ENCODE measurements around the gene MAP3K19. TPM values are rescaled to one million over a fixed set of nuclear protein-coding genes. Genes with fewer than 3 reads are reported as not detected.
"Not testable (repeated sequence)": the region's sequence is repeated elsewhere in the genome, so short reads cannot be mapped to it uniquely, and the experiment has no call there.

Gene MAP3K19
- total RNA-seq, 1 experiment from 2014 or later: not detected

DNA sequence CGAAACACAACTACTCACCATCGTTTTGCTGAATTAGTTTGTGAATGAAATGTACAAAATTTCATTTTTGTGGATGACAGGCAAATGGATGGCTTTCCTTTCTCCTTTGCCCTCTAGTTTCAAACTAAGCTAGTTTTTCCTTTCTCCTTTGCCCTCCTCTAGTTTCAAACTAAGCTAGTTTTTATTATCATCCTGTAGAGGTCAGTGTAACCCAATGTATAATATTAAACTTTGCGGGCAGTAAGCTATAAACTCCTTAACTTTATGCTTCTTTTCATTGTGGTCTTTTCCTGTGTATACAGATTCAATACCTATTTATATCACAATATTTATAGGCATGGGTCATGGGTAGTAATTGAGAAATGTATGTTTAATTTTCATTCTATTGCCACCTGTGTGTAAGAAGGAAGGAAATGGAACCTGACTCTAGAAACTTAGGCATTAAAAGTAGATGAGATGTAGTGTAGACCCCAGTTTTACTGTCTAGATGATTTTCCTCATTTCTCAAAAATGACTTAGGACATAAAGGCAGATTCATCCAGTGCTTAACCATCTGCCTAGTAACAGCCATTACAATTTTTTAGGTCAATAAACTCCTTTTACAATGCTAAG, 58.1 kb downstream of the MAP3K19 start:
- no peak for DNase-seq (ENCODE audit: low read depth)

DNA sequence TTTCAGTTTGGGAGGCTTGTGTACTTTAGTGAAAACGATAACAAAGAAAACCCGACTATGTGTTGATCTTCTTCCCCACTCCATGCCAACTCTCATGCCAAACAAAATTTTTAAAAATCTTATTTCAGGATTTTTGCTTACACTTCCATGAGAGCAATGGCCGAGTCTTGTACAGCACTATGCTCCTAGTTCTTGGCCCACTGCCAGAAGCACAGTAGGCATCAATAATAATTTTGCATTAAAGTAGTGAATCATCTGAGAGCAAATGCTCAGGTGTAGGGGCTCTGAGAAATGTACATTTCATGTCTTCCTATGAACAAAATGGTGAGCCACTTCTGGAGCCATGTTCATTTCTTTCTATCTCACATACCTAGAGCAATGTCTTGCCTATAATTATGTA, 62.2 kb downstream of the MAP3K19 start:
- DNase-seq (ENCODE audit: low read depth): no peak

DNA sequence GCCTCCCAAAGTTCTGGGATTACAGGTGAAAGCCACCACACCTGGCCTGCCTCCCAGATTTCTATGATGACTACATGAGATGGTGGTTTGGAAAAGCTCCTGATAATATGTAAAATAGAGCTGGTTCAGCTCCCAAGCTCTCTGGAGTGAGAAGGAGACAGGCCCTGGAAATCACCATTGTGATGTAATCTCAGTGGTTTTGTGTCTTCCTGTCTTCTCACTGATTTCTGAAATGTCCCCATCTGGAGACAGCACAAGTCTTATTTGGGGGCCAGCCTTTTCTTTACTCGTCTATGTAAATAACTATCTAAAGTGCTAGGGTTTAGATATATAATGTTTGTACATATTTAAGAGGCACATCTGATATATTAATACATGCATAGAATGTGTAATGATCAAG, 64.6 kb downstream of the MAP3K19 start:
- DNase-seq (ENCODE audit: low read depth): no peak

DNA sequence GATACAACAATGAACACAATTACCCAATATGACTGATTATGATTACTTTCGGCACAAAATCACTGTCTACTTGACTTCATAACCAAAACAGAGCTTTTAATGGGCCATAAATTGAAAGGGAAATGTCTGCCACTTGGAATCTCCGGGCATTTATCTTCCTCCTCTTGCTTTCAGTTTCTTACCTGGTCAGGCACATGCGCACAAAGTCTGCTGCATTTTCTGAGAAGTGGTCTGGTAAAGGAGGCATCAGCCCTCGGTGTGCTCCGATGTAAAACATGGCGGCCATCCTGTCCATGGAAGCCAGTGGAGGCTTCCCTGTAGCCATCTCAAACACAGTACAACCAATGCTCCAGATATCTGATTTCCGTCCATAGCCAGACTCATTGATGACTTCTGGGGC, 66.6 kb downstream of the MAP3K19 start:
- no peak for DNase-seq (ENCODE audit: low read depth)

DNA sequence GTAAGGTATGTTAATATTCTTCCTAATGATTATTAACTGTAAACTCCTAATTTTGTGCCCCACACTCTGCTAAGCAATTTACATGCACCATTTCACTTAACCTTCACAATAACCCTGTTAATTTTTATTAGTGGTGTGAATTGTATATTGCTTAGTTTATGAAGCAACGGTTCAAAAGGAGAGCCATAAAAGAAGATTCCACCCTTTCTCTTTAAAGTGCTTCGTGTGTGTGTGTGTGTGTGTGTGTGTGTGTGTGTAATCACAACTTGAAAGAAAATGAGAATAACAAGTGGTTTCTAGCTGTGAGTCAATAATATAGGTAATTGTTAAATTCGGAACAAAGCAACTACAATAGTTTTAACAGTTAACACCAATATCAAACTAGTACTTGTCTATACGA, 68.0 kb downstream of the MAP3K19 start:
- DNase-seq (ENCODE audit: low read depth): no peak

DNA sequence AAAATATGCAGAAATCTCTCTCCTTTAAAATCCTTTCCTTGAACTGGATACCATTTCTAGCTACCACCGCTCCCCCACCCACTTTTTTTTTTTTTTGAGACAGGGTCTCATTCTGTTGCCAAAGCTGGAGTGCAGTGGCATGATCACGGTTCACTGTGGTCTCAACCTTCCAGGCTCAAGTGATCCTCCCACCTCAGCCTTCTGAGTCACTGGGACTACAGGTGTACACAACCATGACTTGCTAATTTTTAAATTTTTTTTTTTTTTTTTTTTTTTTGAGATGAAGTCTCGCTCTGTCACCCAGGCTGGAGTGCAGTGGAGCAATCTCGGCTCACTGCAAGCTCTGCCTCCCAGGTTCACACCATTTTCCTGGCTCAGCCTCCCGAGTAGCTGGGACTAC, 70.1 kb downstream of the MAP3K19 start:
- DNase-seq (ENCODE audit: low read depth): not testable (repeated sequence)

DNA sequence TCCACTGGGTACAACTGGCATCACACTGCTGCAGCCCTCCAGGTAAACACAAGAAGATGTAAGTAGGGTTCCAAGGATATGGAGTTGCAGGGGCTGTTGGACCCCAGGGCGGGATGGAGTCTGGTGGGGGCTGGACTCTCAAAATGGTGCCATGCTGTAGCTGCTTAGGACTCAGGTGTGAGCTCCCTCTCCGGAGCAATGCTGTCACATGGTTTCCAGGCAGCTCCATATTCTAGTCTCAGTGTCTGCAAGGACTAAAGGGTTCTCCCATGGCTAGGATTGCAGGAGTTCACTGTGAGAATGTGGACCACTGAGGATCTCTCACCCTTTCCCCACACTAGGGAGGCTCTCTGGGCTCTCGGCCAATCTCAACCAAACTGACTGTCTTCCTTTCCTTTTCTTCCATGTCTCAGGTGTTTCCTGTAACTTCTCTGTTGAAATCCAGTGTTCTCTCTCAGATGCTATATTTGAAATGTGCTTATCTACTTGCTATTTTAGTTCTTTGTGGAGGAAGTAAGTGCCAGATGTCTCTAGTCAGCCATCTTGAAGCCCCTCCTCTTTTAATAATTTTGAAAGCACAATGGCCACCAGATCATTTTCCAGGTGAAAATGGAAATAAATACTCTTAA, 71.1 kb downstream of the MAP3K19 start:
- DNase-seq (ENCODE audit: low read depth): no peak

DNA sequence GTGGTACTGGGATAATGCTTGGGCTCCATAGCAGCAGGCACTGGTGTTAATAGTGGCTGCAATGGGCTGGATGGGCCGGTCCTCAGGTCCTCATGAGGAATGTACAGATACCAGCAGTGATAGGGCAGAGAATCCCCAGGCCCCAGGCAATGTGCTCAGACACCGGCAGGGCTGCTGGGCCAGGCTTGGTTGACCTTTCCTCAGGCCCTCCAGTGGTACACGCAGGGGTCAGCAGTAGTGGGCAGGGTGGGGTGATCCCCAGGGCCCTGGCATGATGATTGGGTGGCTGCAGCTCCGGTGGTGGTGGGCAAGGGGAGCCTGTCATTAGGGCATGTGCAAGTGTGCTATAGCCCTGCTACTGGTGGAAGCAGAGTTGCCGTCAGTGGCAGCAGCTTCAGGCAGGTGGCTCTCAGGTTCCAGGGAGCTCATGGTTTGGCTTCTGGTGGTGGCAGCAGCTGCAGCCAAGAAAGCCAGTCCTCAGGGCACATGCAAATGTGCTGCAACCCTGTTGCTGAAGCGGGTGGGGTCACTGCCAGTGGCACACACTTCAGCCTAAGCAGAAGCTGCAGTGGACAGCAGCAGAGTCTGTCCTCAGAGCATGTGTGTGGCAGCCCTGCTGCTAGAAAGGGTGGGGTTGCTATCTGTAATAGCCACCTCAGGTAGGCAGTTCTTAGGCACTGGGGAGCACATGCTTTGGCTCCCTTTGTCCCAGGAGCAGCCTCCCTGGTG, 71.8 kb downstream of the MAP3K19 start:
- DNase-seq (ENCODE audit: low read depth): no peak

DNA sequence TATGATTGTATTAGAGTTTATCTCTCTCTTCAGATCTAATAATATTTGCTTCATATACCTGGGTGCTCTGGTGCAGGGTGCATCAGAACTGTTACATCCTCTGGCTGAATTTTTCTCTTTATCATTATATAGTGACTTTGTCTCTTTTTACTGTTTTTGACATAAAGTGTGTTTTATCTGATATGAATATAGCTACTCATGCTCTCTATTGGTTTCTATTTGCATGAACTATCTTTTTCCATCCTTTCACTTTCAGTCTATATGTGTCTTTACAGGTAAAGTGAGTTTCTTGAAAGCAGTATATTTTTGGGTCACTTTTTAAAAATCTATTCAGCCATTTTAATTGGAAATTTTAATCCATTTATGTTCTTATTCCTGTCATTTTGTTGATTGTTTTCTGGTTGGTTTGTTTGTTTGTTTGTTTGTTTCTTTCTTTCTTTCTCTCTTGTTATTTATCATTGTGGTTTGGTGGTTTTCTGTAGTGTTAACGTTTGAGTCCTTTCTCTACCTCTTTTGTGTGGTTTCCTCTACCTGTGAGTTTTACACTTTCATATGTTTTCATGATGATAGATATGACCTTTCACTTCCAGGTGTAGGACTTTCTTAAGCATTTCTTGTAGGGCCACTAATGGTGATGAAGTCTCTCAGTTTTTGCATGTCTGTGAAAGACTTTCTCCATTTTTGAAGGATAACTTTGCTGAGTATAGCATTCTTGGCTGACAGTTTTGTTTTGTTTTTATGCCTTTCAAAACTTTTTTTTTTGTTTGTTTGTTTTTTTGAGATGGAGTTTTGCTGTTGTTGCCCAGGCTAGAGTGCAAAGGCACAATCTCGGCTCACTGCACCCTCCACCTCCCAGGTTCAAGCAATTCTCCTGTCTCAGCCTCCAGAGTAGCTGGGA, 73.8 kb downstream of the MAP3K19 start:
- no peak for DNase-seq (ENCODE audit: low read depth)

DNA sequence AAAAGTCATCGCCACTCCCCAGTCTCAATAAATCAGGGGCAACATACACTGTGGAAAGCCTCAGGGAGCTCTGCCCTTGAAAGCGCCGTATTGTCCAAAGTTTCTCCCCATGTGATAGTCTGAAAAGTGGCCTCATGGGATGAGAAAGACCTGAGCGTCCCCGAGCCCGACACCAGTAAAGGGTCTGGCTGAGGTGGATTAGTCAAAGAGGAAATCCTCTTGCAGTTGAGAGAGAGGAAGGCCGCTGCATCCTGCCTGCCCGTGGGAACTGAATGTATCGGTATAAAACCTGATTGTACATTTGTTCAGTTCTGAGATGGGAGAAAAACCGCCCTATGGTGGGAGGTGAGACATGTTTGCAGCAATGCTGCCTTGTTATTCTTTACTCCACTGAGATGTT, 80.1 kb downstream of the MAP3K19 start:
- DNase-seq (ENCODE audit: low read depth): not testable (repeated sequence)

DNA sequence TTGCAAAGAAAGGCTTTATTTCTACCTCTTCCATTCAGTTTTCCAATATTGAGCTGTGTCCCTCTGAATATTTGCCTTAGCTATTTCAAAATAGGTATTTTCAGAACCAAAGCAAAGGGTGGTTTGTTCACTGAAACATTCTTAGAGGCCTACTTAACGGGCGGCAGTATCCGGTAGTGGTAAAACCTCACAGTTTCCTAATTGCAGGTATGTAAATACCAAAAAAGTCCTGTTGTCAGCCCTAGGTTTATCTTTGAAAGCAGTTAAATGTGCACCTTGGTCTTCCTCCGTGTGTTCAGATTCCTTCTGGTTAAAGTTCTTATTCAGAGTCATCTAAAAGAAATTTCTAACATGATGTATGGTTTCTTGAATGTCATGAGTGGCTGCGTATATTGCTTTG, 89.8 kb downstream of the MAP3K19 start:
- DNase-seq (ENCODE audit: low read depth): no peak

DNA sequence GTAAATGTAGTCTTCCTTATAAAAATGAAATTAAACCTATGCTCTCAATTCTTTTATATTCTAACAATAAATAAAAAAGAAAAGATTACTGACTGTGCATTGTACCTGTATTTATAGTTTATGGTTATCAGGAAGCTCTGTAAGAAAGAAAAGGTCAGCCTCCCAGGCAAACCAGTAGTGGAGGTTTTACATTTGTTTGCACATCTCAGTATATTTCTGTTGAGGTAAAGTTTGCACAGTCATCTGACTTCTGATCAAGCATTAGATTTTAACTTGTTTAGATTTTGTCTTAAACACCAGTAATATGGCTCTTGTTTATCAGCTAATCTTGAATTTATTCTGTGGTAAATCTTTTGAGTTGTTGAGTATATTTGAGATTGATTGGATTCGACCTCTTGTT, 91.5 kb downstream of the MAP3K19 start:
- no peak for DNase-seq (ENCODE audit: low read depth)

DNA sequence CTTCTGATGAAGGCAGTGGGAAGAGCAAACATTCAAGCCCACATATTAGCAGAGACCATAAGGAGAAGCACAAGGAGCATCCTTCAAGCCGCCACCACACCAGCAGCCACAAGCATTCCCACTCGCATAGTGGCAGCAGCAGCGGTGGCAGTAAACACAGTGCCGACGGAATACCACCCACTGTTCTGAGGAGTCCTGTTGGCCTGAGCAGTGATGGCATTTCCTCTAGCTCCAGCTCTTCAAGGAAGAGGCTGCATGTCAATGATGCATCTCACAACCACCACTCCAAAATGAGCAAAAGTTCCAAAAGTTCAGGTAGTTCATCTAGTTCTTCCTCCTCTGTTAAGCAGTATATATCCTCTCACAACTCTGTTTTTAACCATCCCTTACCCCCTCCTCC, 93.2 kb downstream of the MAP3K19 start:
- no peak for DNase-seq (ENCODE audit: low read depth)

DNA sequence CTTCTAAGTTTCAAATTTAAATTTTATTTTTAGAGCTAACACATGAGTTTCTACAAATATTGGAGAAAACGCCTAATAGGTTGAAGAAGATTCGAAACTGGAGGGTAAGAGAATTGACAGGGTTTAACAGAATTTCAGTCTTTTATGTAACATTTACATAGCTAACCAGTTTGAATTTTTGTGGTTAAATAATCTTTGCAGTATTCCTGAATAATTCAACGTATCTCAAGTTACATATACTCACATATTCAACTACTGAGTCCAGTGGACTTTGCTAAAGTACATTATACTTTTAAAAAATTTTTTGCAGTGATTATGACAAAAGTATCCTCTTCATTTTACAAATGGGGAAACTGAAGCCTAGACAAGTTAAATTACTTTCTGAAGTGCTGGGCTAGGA, 94.6 kb downstream of the MAP3K19 start:
- no peak for DNase-seq (ENCODE audit: low read depth)

DNA sequence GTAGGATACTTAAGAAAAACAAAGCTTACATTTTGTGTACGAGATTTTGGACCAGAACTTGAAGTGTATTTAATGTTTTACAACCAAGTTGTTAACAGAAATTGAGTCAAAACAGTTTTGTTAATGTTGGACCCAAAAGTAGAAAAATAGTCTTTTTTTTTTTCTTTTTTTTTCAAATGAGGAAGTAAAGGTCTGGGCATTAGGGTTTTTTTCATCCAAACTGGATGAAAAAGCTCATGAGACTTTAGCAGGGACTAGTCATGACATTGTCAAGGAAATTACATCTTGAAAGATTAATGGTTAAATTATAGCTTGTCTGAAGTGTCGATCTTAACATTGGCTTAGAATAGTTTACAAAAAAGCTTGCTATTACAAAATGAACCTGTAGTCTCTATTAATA, 96.4 kb downstream of the MAP3K19 start:
- no peak for DNase-seq (ENCODE audit: low read depth)

DNA sequence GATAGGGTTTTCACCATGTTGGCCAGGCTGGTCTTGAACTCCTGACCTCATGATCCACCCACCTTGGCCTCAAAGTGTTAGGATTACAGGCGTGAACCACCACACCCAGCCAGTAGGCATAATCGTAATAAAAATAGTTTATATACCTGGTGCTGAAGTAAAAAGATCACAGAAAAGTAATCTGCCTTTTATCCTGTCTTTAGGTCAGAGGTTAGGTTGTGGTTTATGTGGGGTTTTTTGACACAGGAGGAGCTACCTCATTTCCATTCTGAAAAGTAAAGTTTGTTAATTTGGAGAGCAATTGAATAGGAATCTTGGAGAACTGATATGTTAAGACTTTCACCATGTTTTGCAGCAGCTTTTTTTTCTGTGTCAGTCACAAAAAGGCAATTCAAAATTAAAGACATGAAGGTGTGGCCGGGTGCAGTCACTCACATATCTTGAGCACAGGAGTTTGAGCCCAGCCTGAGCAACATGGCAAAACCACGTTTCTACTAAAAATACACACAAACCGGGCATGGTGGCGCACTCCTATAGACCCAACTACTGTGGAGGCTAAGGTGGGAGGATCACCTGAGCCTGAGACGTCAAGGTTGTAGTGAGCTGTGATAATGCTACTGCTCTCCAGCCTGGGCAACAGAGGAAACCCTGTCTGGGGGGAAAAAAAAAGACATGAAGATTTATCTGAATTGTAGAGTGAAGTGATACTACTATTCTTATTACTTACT, 97.1 kb downstream of the MAP3K19 start:
- no peak for DNase-seq (ENCODE audit: low read depth)

DNA sequence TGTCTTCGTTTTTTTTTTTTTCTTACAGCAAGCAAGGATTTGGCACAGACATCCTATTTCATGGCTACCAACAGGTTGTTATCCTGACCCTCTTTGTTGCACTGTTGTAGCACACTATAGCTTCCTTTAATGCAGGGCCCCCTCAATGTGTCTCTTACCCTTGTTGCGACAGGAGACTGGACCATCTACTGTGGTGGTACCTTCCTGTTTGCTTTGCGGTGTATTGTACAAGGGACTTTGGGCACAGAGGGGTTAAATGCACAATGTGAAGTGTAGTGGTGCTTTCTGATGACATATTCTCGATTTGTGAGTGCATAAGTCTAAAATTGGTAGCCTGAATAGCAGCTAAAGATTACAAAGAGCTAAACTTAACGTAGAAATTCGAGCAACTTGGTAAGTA, 101.2 kb downstream of the MAP3K19 start:
- no peak for DNase-seq (ENCODE audit: low read depth)

DNA sequence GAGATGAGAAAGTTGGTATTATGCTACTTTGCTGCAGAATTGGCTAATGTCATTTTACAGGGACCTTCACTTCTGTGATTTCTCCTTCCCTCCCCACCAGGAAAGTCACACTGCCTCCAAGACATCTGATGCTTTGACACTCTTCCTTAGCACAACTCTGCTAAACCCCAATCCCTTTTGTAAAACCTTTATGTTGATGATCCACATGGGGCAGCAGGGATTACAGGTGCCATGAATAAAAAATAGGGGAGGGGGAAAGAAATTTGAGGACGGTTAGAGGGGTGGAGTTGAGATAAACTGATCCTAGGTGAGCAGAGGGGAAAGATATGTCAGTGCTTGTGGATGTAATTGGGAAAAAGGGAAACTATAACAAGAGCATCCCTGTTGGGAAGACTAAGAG, 102.3 kb downstream of the MAP3K19 start:
- DNase-seq (ENCODE audit: low read depth): no peak

DNA sequence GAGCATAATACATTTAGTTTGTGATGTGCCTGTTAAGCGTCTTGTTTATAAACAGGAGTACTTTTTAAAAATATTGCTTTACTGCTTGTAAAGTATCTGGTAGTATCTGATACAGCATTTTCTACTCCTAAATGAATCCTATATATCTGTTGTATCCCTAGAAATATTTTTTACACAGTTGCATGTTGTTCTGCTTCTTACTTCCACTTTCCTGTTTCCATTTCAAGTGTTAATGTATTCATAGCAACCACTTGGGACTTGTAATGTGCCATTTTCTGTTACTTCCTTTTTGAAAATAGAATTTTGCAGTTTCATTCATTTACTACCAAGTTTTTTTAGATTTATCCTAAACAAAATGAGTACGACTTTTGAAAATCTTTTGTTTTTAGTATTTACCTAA, 103.7 kb downstream of the MAP3K19 start:
- DNase-seq (ENCODE audit: low read depth): no peak

DNA sequence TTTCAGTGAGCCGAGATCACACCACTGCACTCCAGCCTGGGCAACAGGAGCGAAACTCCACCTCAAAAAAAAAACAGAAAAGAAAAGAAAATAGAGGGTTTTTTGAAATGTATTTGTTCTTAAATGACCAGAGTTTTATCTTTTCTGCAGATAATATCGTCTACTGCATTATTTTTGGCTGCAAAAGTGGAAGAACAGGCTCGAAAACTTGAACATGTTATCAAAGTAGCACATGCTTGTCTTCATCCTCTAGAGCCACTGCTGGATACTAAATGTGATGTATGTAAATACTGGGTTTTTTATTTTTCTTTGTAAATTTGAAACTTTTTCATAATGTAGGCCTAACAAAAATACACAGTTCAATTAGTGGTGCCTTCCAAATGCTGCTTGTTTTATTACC, 110.6 kb downstream of the MAP3K19 start:
- no peak for DNase-seq (ENCODE audit: low read depth)

DNA sequence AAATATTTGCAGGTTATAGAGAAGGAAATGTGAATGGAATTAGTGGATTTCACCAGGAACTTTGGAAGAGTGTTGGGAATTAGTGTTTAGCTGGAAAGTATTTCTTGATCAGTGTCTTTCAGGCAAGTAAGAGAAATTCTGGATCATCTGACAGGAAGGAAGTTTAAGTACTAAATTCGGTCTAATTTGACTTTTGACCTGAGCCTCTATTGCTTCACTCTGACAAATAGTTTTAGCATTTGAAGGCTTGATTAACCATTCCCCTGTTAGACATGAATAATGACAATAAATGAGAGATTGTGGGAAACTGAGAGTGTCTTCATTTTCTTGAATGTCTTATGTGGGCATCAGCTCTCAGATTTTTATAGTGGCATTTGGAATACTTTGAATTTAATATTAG, 112.6 kb downstream of the MAP3K19 start:
- no peak for DNase-seq (ENCODE audit: low read depth)

DNA sequence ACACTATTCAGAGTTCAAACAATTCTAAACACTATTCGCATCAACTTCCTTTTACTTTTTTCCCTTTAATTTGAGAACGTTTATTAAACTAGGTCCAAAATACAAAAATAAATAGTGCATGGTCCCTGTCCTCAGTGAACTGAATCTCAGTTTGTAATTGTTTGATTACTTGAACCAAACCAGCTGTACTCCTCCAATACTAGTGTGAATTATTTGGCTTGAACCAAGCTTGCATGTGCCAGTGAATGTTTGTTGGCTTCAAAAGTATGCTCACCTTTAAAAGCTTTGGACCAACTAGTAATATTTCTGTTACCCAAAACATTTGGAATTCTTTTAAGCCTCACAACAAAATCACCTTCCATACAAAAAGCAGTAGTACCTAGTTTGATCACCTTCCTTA, 113.1 kb downstream of the MAP3K19 start:
- DNase-seq (ENCODE audit: low read depth): no peak

All from Daoy (cell line).